HepG2 (cell line): Measurements from ENCODE around the gene GUCY2F.

Source experiments
- ASH2L ChIP-seq: fragments of 300-600, 200-600 bp; sonication (generic); IDR thresholded peaks from 2 replicates; pipeline ENCODE4 v1.7.0; 2017; ENCODE audit warnings: low read depth, mild to moderate bottlenecking, moderate library complexity, mixed read lengths, low read length; ENCODE audit not compliant: insufficient read length
- CAMTA2 ChIP-seq: sonication (generic); formaldehyde crosslinking; IDR thresholded peaks from 2 replicates; pipeline ENCODE4 v1.4.0; 2020; ENCODE audit warnings: mild to moderate bottlenecking, missing genetic modification reagents, borderline replicate concordance
- GABPA ChIP-seq, 2 experiments: IDR thresholded peaks; 2 replicates each; pipeline ENCODE4 v1.6.1; 2011 to 2016; ENCODE audit warnings: low read depth in 2 of 2, low read length in 1 of 2, missing biosample characterization in 1 of 2, missing genetic modification characterization in 1 of 2
- IRF2 ChIP-seq: IDR thresholded peaks from 2 replicates; pipeline ENCODE4 v1.6.1; 2018; ENCODE audit warnings: missing genetic modification reagents, missing compliant biosample characterization
- POLR2AphosphoS2 ChIP-seq: IDR thresholded peaks from 2 replicates; pipeline ENCODE4 v1.6.1; 2011; ENCODE audit warnings: low read depth, low read length, improper control_type of control experiment
- SETDB1 ChIP-seq: sonication (generic); formaldehyde crosslinking; IDR thresholded peaks from 2 replicates; pipeline ENCODE4 v1.5.1; 2020; ENCODE audit warnings: missing genetic modification reagents, mild to moderate bottlenecking, borderline replicate concordance
- ZNF557 ChIP-seq: sonication (generic); formaldehyde crosslinking; IDR thresholded peaks from 2 replicates; pipeline ENCODE4 v1.4.0; 2020; ENCODE audit warnings: missing genetic modification reagents
- ZNF746 ChIP-seq: sonication (generic); formaldehyde crosslinking; IDR thresholded peaks from 2 replicates; pipeline ENCODE4 v1.8.0; 2022; ENCODE audit warnings: mild to moderate bottlenecking, missing genetic modification reagents
- TF ChIP-seq, protein P1 (sequence below), 2 experiments: IDR thresholded peaks; 2 replicates each; pipeline ENCODE4 v1.6.1; 2011 to 2012; ENCODE audit warnings: low read length in 2 of 2, borderline replicate concordance in 1 of 2, low read depth in 1 of 2, mild to moderate bottlenecking in 1 of 2, moderate library complexity in 1 of 2
- TF ChIP-seq, protein P2 (sequence below): sonication (generic); formaldehyde crosslinking; IDR thresholded peaks from 2 replicates; pipeline ENCODE4 v1.5.0; 2020; ENCODE audit warnings: mild to moderate bottlenecking, missing genetic modification reagents, moderate library complexity
- TF ChIP-seq, protein P3 (sequence below): sonication (generic); formaldehyde crosslinking; IDR thresholded peaks from 2 replicates; pipeline ENCODE4 v1.4.0; 2020; ENCODE audit warnings: mild to moderate bottlenecking, missing genetic modification reagents
- TF ChIP-seq, protein P4 (sequence below), 2 experiments: sonication (generic) in 1 of 2; formaldehyde crosslinking in 1 of 2; IDR thresholded peaks; 2 replicates each; pipeline versions ENCODE4 v1.5.1 to v1.6.1; 2011 to 2020; ENCODE audit warnings: borderline replicate concordance in 1 of 2, low read depth in 1 of 2, low read length in 1 of 2, mild to moderate bottlenecking in 1 of 2, missing genetic modification reagents in 1 of 2, moderate library complexity in 1 of 2
- TF ChIP-seq, protein P5 (sequence below): sonication (generic); formaldehyde crosslinking; IDR thresholded peaks from 2 replicates; pipeline ENCODE4 v1.4.0; 2020; ENCODE audit warnings: missing genetic modification reagents, borderline replicate concordance

DNA sequence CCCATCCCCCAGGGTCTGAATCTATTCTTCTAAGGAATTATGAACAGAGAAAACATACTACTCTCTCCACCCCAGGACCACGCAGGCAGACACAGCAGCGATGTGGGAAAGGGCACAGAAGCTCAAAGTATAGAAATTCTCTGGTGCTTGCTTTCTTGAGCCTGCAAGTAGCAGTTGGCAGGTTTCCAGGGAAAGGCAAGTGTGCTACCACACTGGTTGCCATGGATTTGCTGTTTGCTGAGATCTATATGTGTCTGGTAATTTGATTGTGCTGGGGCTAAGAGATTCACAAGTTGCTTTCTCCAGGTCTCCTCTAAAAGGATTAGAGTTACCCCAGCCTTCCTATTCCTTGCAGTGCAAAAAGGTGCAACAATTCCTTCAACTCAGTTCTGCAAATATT, 83.1 kb downstream of the GUCY2F start:
- TF ChIP-seq ZNF746 (CRISPR knock-in tag) = no peak
- TF ChIP-seq POLR2AphosphoS2 = no peak
- TF ChIP-seq SETDB1 (CRISPR knock-in tag) = no peak
- no peak for TF ChIP-seq CAMTA2 (CRISPR knock-in tag)
- no peak for TF ChIP-seq ASH2L
- TF ChIP-seq IRF2 = no peak
- TF ChIP-seq, protein P1, sequence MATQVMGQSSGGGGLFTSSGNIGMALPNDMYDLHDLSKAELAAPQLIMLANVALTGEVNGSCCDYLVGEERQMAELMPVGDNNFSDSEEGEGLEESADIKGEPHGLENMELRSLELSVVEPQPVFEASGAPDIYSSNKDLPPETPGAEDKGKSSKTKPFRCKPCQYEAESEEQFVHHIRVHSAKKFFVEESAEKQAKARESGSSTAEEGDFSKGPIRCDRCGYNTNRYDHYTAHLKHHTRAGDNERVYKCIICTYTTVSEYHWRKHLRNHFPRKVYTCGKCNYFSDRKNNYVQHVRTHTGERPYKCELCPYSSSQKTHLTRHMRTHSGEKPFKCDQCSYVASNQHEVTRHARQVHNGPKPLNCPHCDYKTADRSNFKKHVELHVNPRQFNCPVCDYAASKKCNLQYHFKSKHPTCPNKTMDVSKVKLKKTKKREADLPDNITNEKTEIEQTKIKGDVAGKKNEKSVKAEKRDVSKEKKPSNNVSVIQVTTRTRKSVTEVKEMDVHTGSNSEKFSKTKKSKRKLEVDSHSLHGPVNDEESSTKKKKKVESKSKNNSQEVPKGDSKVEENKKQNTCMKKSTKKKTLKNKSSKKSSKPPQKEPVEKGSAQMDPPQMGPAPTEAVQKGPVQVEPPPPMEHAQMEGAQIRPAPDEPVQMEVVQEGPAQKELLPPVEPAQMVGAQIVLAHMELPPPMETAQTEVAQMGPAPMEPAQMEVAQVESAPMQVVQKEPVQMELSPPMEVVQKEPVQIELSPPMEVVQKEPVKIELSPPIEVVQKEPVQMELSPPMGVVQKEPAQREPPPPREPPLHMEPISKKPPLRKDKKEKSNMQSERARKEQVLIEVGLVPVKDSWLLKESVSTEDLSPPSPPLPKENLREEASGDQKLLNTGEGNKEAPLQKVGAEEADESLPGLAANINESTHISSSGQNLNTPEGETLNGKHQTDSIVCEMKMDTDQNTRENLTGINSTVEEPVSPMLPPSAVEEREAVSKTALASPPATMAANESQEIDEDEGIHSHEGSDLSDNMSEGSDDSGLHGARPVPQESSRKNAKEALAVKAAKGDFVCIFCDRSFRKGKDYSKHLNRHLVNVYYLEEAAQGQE (IDR thresholded peaks at IDR 0.05; ENCODE audit: borderline replicate concordance in 1 of 2, low read depth in 1 of 2, low read length in 2 of 2) = no peak
- no peak for TF ChIP-seq ZNF557 (CRISPR knock-in tag)
- TF ChIP-seq, protein P2, sequence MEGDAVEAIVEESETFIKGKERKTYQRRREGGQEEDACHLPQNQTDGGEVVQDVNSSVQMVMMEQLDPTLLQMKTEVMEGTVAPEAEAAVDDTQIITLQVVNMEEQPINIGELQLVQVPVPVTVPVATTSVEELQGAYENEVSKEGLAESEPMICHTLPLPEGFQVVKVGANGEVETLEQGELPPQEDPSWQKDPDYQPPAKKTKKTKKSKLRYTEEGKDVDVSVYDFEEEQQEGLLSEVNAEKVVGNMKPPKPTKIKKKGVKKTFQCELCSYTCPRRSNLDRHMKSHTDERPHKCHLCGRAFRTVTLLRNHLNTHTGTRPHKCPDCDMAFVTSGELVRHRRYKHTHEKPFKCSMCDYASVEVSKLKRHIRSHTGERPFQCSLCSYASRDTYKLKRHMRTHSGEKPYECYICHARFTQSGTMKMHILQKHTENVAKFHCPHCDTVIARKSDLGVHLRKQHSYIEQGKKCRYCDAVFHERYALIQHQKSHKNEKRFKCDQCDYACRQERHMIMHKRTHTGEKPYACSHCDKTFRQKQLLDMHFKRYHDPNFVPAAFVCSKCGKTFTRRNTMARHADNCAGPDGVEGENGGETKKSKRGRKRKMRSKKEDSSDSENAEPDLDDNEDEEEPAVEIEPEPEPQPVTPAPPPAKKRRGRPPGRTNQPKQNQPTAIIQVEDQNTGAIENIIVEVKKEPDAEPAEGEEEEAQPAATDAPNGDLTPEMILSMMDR (CRISPR knock-in tag) = no peak
- TF ChIP-seq, protein P3, sequence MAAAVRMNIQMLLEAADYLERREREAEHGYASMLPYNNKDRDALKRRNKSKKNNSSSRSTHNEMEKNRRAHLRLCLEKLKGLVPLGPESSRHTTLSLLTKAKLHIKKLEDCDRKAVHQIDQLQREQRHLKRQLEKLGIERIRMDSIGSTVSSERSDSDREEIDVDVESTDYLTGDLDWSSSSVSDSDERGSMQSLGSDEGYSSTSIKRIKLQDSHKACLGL = no peak
- TF ChIP-seq, protein P4, sequence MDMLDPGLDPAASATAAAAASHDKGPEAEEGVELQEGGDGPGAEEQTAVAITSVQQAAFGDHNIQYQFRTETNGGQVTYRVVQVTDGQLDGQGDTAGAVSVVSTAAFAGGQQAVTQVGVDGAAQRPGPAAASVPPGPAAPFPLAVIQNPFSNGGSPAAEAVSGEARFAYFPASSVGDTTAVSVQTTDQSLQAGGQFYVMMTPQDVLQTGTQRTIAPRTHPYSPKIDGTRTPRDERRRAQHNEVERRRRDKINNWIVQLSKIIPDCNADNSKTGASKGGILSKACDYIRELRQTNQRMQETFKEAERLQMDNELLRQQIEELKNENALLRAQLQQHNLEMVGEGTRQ (IDR thresholded peaks at IDR 0.05; ENCODE audit: low read depth, low read length) = no peak
- TF ChIP-seq, protein P4 (CRISPR knock-in tag; IDR thresholded peaks at IDR 0.05; ENCODE audit: borderline replicate concordance) = no peak
- TF ChIP-seq, protein P5, sequence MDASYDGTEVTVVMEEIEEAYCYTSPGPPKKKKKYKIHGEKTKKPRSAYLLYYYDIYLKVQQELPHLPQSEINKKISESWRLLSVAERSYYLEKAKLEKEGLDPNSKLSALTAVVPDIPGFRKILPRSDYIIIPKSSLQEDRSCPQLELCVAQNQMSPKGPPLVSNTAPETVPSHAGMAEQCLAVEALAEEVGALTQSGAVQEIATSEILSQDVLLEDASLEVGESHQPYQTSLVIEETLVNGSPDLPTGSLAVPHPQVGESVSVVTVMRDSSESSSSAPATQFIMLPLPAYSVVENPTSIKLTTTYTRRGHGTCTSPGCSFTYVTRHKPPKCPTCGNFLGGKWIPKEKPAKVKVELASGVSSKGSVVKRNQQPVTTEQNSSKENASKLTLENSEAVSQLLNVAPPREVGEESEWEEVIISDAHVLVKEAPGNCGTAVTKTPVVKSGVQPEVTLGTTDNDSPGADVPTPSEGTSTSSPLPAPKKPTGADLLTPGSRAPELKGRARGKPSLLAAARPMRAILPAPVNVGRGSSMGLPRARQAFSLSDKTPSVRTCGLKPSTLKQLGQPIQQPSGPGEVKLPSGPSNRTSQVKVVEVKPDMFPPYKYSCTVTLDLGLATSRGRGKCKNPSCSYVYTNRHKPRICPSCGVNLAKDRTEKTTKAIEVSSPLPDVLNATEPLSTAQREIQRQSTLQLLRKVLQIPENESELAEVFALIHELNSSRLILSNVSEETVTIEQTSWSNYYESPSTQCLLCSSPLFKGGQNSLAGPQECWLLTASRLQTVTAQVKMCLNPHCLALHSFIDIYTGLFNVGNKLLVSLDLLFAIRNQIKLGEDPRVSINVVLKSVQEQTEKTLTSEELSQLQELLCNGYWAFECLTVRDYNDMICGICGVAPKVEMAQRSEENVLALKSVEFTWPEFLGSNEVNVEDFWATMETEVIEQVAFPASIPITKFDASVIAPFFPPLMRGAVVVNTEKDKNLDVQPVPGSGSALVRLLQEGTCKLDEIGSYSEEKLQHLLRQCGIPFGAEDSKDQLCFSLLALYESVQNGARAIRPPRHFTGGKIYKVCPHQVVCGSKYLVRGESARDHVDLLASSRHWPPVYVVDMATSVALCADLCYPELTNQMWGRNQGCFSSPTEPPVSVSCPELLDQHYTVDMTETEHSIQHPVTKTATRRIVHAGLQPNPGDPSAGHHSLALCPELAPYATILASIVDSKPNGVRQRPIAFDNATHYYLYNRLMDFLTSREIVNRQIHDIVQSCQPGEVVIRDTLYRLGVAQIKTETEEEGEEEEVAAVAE (CRISPR knock-in tag) = no peak
- no peak for TF ChIP-seq GABPA (IDR thresholded peaks at IDR 0.05; ENCODE audit: low read depth, low read length)
- TF ChIP-seq GABPA (CRISPR knock-in tag; IDR thresholded peaks at IDR 0.05; ENCODE audit: low read depth) = no peak
